ENCODE measurements around the gene RET.

Gene RET

GRCh38 chr10:43177595-43177994 lies 100.7 kb downstream of the RET start:
- DNase-seq = no peak
